ENCODE results near the gene PPP1R10.

GRCh38 chr6:30583921-30584320 is 33.1 kb downstream of the PPP1R10 start:
- no peak for TF ChIP-seq CTCF (IDR thresholded peaks at IDR 0.05; ENCODE audit: low read depth, low read length)
- no peak for TF ChIP-seq POLR2A (IDR thresholded peaks at IDR 0.05; ENCODE audit: extremely low read depth, insufficient read length)
